Measurements from ENCODE around the gene ACTN4.
"Not testable (repeated sequence)": the region's sequence is repeated elsewhere in the genome, so short reads cannot be mapped to it uniquely, and the experiment has no call there.

Gene ACTN4

GRCh38 chr19:38647368-38647965, at the start of gene ACTN4:
ACTN4 (plus strand) TSS chr19:38647649; CDS start chr19:38647746, 97 bp downstream.
- peak; percentile 95 for DNase-seq (ENCODE audit: low read depth)

DNA sequence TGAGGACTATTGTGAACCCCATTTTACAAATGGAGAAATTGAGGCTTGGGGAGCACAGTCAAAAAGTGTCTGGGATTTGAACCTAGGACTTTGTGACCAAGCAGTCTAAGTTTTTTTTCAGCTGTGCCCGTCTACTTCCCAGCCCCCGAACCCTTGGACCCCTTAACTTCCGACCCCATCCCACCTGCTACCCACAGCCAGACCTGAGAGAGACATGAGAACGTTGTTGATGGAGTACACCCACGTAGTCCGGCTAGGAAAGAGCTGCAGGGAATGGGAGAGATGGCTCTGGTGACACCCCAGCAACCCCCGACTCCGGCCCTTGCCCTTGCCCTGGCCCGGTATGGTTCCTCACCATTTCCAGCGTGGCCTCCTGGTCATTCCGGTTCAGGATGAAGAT, 47.7 kb upstream of the ACTN4 start:
- no peak for DNase-seq (ENCODE audit: low read depth)

DNA sequence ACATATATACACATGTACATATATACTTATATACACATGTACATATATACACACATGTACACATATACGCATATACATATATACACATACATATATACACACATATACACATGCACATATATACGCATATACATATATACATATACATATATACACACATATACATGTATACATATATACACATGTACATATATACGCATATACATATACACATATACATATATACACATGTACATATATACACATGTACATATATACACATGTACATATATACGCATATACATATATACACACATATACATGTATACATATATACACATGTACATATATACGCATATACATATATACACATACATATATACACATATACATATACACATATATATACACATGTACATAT, 44.6 kb upstream of the ACTN4 start:
- not testable (repeated sequence) for DNase-seq (ENCODE audit: low read depth)

GRCh38 chr19:38606131-38606530, 41.3 kb upstream of the ACTN4 start:
- DNase-seq (ENCODE audit: low read depth): no peak

DNA sequence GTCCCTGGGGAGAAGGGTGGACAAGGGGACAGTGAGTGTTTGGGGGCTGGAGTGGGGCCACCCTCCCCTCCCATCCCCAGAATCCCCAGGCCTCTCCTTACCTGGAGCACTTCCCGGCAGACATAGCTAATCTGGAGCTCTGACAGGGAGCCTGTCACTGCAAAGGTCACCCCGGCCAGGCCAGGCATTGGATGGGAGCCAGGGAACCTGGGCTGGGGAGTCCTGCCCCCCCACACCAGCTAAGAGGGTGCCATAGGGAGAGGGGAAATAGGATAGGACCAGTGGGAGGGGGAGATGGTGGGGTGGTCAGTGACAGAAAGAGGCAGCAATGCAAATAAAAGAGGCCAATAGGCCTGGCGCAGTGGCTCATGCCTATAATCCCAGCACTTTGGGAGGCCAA, 33.2 kb upstream of the ACTN4 start:
- no peak for DNase-seq (ENCODE audit: low read depth)

- no peak for DNase-seq (ENCODE audit: low read depth)
Measured at GRCh38 chr19:38615007-38615581, 32.4 kb upstream of the ACTN4 start.

- no peak for DNase-seq (ENCODE audit: low read depth)
Measured at GRCh38 chr19:38616265-38616664, 31.2 kb upstream of the ACTN4 start.

- no peak for DNase-seq (ENCODE audit: low read depth)
Measured at GRCh38 chr19:38617283-38617763, 30.1 kb upstream of the ACTN4 start.

DNA sequence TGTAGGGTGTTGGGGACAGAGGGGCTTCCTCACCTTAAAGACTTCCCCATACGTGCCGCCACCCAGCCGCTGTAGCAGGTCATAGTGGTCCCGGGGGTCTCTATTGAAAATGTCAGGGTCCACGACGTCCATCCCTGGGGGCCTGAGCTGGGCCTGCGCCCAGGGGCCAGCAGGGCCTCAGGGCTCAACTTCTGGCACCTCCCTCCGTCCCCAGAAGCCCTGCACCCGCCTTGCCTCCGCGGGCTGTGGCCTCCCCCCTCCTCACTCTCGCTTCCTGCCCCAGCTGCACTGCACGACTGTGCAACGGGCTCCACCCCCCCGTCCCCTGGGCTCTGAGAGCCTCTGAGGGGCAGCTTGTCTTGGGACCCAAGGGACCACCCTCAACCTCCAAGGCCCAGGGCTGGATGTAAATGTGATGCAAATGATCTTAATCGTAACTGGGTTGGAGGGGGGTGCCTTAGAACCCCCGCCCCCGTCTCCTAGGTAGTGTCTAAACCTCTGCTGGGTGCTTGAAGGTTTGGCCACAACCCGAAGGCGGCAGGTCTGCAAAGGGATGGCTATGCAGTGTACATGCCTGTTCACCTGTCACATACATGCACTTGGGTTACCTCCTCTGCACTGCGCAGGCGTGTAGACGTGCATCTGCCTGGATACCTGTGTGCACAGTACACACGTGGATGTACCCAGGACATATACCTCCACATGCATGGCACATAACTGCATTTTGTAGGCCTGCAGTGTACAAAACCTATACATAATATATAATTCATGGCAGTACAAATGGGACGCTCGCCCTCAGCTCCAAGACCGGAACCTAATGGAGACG, 29.5 kb upstream of the ACTN4 start, which contains the start of gene MAP4K1:
MAP4K1 (minus strand) TSS at position 190 of the 826 bp plus-strand sequence; CDS start at position 132, 58 bp downstream.
- DNase-seq (ENCODE audit: low read depth): no peak

DNA sequence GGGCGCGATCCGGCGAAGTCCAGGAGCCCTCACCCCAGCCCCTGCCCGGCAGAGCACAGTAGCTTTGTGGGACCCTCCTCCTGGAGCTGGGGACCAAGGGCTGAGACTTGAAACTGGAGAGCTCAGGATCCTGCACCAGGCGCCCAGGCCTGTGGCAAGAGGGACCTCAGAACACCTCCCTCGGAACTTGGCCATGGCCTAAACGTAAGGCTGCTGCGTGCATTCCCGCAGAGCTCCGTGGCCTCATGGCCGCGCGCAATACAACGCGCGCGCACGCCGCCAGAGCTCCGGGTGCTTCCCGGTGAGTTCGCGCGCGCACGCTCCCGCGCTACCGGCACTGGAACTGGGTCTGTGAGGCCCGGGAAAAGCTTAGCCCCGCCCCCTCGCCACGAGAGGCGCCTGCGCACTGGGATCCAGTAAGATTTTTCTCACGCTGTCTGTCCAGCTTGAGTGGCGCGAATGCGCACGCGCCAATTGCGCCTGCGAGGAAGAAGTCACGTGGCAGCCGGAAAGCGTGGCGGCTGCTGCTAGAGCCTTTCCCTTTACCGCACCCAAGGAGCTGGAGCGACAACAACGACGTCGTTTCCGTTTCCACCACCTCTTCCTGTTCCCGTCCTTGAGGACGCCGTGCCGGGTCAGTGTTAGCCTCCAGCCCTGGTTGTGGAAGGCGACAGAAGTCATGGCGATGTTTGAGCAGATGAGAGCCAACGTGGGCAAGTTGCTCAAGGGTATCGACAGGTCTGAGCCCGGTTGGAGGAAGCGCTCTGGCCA, 28.7 kb upstream of the ACTN4 start, which contains the start of gene EIF3K:
EIF3K (plus strand) TSS at position 599 of the 771 bp plus-strand sequence; CDS start at position 680, 81 bp downstream.
- DNase-seq (ENCODE audit: low read depth): peak; percentile 97

DNA sequence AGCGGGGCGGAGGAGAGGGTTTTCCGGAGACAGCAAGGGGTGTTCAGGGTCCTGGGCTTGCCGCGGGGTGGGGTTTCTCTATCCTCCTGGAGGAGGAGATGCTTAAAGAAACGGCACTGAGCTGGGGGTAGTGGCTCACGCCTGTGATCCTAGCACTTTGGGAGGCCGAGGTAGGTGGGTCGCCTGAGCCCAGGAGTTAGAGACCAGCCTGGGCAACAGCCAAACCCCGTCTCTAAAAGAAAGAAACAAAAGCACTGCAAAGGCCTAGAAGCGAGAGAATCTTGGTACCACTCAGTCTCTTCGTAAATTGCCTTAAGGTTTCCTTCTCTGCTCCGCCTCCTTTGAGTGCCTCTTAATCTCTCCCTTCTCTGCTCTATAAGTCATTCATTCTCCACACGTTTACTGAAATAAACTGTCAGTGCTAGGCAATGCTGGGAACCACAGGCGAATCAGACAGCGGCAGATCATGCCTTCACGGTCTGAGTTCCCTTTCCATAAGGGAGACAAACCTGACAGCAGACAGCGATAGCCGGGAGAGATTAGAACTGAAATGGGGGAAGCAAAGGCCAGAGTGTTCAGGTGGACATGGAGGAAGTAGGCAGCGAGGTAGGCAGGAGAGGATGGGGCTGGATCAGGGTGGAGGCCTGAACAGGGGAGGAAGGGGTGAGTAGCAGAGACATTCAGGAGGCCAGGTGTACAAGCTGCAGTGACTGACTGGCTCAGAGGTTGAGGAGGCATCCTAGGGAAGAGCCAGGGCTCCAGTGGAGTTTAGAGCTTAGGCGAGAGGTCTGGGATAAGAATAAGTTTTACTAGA, 27.9 kb upstream of the ACTN4 start:
- DNase-seq (ENCODE audit: low read depth): no peak

- no peak for DNase-seq (ENCODE audit: low read depth)
Measured at GRCh38 chr19:38624822-38625221, 22.6 kb upstream of the ACTN4 start.

GRCh38 chr19:38626401-38626800, 21.0 kb upstream of the ACTN4 start:
- no peak for DNase-seq (ENCODE audit: low read depth)

GRCh38 chr19:38629568-38629967, 17.9 kb upstream of the ACTN4 start:
- DNase-seq (ENCODE audit: low read depth): no peak

DNA sequence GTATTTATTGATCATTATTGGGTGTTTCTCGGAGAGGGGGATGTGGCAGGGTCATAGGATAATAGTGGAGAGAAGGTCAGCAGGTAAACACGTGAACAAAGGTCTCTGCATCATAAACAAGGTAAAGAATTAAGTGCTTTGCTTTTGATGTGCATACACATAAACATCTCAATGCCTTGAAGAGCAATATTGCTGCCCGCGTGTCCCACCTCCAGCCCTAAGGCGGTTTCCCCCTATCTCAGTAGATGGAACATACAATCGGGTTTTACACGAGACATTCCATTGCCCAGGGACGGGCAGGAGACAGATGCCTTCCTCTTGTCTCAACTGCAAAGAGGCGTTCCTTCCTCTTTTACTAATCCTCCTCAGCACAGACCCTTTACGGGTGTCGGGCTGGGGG, 16.1 kb upstream of the ACTN4 start:
- not testable (repeated sequence) for DNase-seq (ENCODE audit: low read depth)

- DNase-seq (ENCODE audit: low read depth): not testable (repeated sequence)
Measured at GRCh38 chr19:38631811-38632475, 15.5 kb upstream of the ACTN4 start.

DNA sequence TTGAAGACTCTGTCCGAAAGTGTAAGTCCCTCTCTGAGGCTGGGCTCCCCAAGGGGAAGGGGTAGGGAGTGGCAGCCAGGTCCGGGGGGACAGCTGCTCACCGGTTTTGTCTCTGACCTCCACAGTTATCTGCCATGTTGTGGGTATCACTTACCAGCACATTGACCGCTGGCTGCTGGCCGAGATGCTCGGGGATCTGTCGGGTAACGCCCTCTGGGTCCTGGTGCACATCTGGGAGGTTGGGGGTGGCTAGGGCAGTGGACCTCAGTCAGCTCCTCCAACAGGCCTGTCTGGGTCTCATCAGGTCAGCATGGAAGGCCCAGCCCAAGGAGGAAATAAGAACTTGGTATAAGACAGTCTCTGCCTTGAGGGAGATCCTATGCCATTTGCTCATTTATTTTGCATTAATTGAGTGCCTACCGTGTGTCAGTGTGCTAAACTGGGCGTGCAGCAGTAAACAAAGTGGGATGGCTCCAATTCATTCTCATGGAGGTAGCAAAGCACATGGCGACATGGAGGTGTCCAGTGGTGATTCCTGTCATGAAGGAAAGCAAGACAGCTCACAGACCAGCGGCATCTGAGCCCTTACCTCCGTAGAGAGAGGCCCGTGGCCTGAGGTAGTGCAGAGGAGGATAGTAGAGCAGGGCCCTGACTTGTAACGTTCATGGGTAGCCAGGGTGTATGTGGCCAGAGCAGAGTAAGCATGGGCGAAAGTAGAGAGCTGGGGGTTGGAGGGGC, 14.8 kb upstream of the ACTN4 start:
- no peak for DNase-seq (ENCODE audit: low read depth)

DNA sequence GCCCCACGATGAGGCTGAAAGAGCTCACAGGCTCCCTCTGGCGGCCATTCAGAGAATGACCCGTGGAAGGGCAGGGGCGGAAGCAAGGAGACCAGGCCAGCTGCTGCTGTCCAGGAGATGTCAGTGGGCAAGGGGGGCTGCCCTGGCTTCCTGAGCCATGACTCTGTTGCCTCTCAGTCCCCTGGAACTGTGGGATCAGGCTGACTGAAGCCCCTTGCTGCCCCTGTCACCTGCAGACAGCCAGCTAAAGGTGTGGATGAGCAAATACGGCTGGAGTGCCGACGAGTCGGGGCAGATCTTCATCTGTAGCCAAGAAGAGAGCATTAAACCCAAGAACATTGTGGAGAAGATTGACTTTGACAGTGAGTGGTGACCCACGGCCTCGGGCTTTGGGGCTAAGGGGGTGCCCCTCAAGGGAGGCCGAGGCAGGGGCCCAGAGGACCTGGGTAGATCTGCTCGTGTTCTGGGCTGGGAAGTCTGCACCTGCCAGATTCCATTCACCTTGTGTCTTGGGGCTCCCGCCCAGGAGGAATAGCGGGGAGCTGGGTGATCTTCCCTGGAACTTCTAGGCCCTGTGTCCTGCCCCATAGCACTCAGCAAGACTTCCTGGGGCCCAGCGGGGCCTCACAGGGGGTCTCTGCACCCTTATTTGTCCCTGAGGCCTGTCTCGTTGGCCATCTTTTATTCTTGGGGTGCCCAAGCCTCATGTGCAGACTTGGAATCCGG, 12.5 kb upstream of the ACTN4 start:
- peak; percentile 68 for DNase-seq (ENCODE audit: low read depth)
